Upper lobe of left lung (tissue), 6 donors: ENCODE measurements around the gene GALE. TPM values are rescaled to one million over a fixed set of nuclear protein-coding genes. Genes with fewer than 3 reads are reported as not detected.
"Not testable (repeated sequence)": the region's sequence is repeated elsewhere in the genome, so short reads cannot be mapped to it uniquely, and the experiment has no call there.

Experiments
- ATAC-seq, 2 donors: fragments of 200-7000 bp; cut with Tn5 transposase; one replicate each; pipeline ENCODE4 v1.9.1; 2022; ENCODE audit warnings: mild to moderate bottlenecking in 2 of 2, moderate library complexity in 2 of 2; ENCODE audit not compliant: low FRiP score in 2 of 2
- DNase-seq, 2 donors: peaks; one replicate each; pipeline ENCODE4 v3.0.0-alpha.2; 2019 to 2020
- H3K27ac ChIP-seq, 4 donors: fragments of 200-600 bp; sonication (generic); one replicate each; pipeline ENCODE4 v1.5.1; 2016 to 2019
- H3K27me3 ChIP-seq, 4 donors: fragments of 200-600 bp; sonication (generic); one replicate each; pipeline ENCODE4 v1.5.1; 2017 to 2019
- H3K36me3 ChIP-seq, 4 donors: fragments of 200-600 bp; sonication (generic); one replicate each; pipeline ENCODE4 v1.5.1; 2016 to 2019
- H3K4me1 ChIP-seq, 4 donors: fragments of 200-600 bp; sonication (generic); one replicate each; pipeline ENCODE4 v1.5.1; 2018 to 2019
- H3K4me3 ChIP-seq, 4 donors: fragments of 200-600 bp; sonication (generic); one replicate each; pipeline ENCODE4 v1.5.1; 2017 to 2019; ENCODE audit warnings: mild to moderate bottlenecking in 2 of 4, moderate library complexity in 1 of 4
- H3K9me3 ChIP-seq, 4 donors: fragments of 200-600 bp; sonication (generic); one replicate each; pipeline ENCODE4 v1.5.1; 2018 to 2019
- EP300 ChIP-seq, 4 donors: sonication (generic); formaldehyde crosslinking; IDR thresholded peaks; one replicate each; pipeline ENCODE4 v1.5.1; 2017; ENCODE audit warnings: antibody characterized with exemption in 4 of 4, control low read depth in 2 of 4
- POLR2A ChIP-seq, 4 donors: fragments of 450-650 bp; IDR thresholded peaks; one replicate each; pipeline ENCODE4 v1.5.1; 2016 to 2017; ENCODE audit warnings: antibody characterized with exemption in 4 of 4, mild to moderate bottlenecking in 2 of 4
- POLR2AphosphoS5 ChIP-seq, 2 donors: sonication (generic); formaldehyde crosslinking; IDR thresholded peaks; one replicate each; pipeline ENCODE4 v1.5.1; 2017; ENCODE audit warnings: antibody characterized with exemption in 2 of 2
- WGBS, 2 donors: methylation state at CpG; one replicate each; pipeline ENCODE4 v1.1.5; 2017 to 2018; 5-methylcytosine and 5-hydroxymethylcytosine counted together
- total RNA-seq, 6 donors: library from RNA; depleted of rRNA in 4 of 6; stranded (reverse); fragments of >200 nt in 4 of 6; gene quantifications; one replicate each; pipeline versions ENCODE4 v1.1.0 to v1.2.1, GENCODE V29; 2016 to 2021
- TF ChIP-seq, protein P1 (sequence below), 6 experiments: fragments of 450-650 bp in 4 of 6; fragments of 200-600 bp in 2 of 6; sonication (generic) in 2 of 6; IDR thresholded peaks; one replicate each; pipeline ENCODE4 v1.5.1; 2016 to 2019; ENCODE audit warnings: antibody characterized with exemption in 6 of 6
- donor health status: DM: no; HTN: no; CAD: no; lungs with moderate emphysema.
- donor health status: DM: no; HTN: yes; CAD: no; lungs with severe emphysema.

Gene GALE
- total RNA-seq, 6 donors from 2014 or later, result 49.2 to 95.0 (median 59.7) TPM

DNA sequence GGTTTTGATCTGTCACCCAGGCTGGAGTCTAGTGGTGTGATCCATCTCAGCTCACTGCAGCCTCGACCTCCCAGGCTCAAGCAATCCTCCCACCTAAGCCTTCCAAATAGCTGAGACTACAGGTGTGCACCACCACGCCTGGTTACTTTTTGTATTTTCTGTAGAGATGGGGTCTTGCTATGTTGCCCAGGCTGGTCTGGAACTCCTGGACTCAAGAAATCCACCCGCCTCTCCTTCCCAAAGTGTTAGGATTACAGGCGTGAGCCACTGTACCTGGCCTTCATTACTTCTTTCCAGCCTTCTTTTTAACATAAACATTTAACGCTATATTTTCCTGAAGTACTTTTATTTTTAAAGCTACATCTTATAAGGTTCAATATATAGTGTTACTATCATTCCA, 43.1 kb upstream of the GALE start:
- WGBS, 2 donors, result 88 to 96% methylated on average over 5 of the region's 5 CpGs
- Histone ChIP-seq H3K4me3 (no peak overlapping the region), H3K4me1 (peaks cover 0 to 4% (median 2%) of the 10 kb centered on the region in 4 donors), H3K36me3 (peaks cover 8 to 34% (median 26%) of the 10 kb centered on the region in 4 donors), H3K27ac (no peak overlapping the region), H3K9me3 (peaks cover 0 to 3% (median 0%) of the 10 kb centered on the region in 4 donors), H3K27me3 (no peaks in the 10 kb centered on the region)
- DNase-seq (no peak), ATAC-seq (no peak)
- TF ChIP-seq, protein P1, sequence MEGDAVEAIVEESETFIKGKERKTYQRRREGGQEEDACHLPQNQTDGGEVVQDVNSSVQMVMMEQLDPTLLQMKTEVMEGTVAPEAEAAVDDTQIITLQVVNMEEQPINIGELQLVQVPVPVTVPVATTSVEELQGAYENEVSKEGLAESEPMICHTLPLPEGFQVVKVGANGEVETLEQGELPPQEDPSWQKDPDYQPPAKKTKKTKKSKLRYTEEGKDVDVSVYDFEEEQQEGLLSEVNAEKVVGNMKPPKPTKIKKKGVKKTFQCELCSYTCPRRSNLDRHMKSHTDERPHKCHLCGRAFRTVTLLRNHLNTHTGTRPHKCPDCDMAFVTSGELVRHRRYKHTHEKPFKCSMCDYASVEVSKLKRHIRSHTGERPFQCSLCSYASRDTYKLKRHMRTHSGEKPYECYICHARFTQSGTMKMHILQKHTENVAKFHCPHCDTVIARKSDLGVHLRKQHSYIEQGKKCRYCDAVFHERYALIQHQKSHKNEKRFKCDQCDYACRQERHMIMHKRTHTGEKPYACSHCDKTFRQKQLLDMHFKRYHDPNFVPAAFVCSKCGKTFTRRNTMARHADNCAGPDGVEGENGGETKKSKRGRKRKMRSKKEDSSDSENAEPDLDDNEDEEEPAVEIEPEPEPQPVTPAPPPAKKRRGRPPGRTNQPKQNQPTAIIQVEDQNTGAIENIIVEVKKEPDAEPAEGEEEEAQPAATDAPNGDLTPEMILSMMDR (IDR thresholded peaks at IDR 0.05), result no peak
- no peak for TF ChIP-seq EP300 (IDR thresholded peaks at IDR 0.05)
- TF ChIP-seq POLR2A (IDR thresholded peaks at IDR 0.05), result no peak
- no peak for TF ChIP-seq POLR2AphosphoS5 (IDR thresholded peaks at IDR 0.05)

DNA sequence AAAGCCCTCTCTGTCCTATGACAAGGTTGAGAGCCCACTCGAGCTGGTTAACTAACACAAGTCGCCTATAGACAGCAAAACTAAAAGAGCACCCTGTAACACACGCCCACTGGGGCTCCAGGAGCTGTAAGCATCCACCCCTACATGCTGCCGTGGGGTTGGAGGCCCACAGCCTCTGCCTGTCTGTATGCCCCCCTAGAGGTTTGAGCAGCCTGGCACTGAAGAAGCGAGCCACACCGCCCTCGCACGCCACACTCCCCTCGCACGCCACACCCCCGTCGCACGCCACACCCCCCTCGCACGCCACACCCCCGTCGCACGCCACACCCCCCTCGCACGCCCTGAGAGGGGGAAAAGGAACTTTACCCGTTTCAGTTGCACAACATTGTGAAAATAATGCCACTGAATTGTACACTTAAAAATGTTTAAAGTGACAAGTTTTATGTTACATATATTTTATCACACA, 37.9 kb upstream of the GALE start:
- no peak overlapping the region for H3K27ac ChIP-seq
- peak; percentile 94 to 99 for ATAC-seq
- H3K27me3 ChIP-seq, result no peaks in the 10 kb centered on the region

DNA sequence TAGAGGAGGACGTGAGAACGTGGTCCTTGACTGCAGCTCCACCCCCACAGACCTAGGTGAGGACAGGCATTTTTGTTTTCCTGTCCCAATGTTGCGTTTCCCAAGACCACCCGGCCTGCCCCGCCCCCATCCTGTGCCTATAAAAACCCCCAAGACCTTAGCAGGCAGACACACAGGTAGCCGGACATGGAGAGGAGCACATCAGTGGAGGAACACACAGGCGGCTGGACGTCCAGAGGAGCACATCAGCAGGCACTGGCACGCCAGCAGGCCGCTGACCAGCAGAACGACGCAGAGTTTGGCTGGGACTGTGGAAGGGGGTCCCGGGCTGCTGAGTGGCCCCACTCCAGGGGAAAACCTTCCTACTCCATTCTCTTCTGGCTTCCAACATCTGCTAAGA, 37.4 kb upstream of the GALE start:
- peak overlapping the region in 3 of 4 donors; percentile 26 to 46 (median 39) for H3K4me3 ChIP-seq
- H3K36me3 ChIP-seq, result no peaks in the 10 kb centered on the region
- DNase-seq, result peak in 1 of 2 donors; percentile 40
- no peaks in the 10 kb centered on the region for H3K9me3 ChIP-seq
- H3K27me3 ChIP-seq, result no peaks in the 10 kb centered on the region
- 11 to 18% methylated on average over 13 of the region's 13 CpGs for WGBS, 2 donors
- H3K4me1 ChIP-seq, result peaks cover 6 to 15% (median 9%) of the 10 kb centered on the region in 4 donors
- peak in 1 of 2 donors; percentile 46 for ATAC-seq
- TF ChIP-seq, protein P1 (IDR thresholded peaks at IDR 0.05), result no peak
- TF ChIP-seq EP300 (IDR thresholded peaks at IDR 0.05), result no peak
- no peak for TF ChIP-seq POLR2AphosphoS5 (IDR thresholded peaks at IDR 0.05)
- no peak for TF ChIP-seq POLR2A (IDR thresholded peaks at IDR 0.05)
- H3K27ac ChIP-seq, result no peak overlapping the region

More for the DNA sequence above, 37.9 kb upstream of the GALE start:
- Histone ChIP-seq H3K9me3 (no peaks in the 10 kb centered on the region), H3K4me3 (peak overlapping the region in 3 of 4 donors; percentile 26 to 46 (median 39)), H3K36me3 (no peaks in the 10 kb centered on the region), H3K4me1 (peaks cover 6 to 15% (median 9%) of the 10 kb centered on the region in 4 donors)
- no peak for TF ChIP-seq POLR2AphosphoS5 (IDR thresholded peaks at IDR 0.05)
- TF ChIP-seq EP300 (IDR thresholded peaks at IDR 0.05), result no peak
- TF ChIP-seq, protein P1 (IDR thresholded peaks at IDR 0.05), result peak in 1 of 6 experiments; percentile 7
- no peak for TF ChIP-seq POLR2A (IDR thresholded peaks at IDR 0.05)
- 0% methylated on average over 3 to 16 of the region's 21 CpGs for WGBS, 2 donors
- peak; percentile 78 to 94 for DNase-seq

DNA sequence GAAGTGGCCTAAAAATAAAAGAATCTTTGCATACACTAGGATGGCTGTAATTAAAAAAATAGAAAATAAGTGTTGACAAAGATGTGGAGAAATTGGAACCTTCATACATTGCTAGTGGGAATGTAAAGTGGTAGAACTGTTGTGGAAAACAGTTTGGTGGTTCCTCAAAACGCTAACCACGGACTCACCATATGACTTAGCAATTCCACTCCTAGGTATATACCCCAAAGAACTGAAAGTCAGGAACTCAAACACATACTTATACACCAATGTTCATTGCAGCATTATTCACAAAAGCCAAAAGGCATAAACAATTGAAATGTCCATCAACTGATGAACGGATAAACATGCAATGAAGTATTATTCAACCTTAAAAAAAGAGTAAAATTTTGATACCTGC, 35.5 kb upstream of the GALE start:
- WGBS, 2 donors, result 62 to 69% methylated on average over 3 of the region's 3 CpGs
- ATAC-seq, result no peak
- H3K36me3 ChIP-seq, result no peaks in the 10 kb centered on the region

DNA sequence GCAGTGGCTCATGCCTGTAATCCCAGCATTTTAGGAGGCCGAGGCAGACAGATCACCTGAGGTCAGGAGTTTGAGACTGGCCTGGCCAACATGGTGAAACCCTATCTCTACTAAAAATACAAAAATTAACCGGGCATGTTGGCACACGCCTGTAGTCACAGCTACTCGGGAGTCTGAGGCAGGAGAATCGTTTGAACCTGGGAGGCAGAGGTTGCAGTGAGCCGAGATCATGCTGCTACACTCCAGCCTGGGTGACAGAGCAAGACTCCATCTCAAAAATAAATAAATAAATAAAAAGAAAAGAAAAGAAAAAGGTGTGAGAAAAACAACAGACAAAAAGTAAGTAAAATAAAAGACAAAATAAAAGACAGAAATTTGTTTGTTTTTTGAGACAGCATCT, 33.6 kb upstream of the GALE start:
- H3K27me3 ChIP-seq, H3K9me3 ChIP-seq, ATAC-seq, H3K27ac ChIP-seq, H3K4me3 ChIP-seq, H3K36me3 ChIP-seq, DNase-seq: not testable (repeated sequence)
- peaks cover 6 to 15% (median 9%) of the 10 kb centered on the region in 4 donors for H3K4me1 ChIP-seq
- 85% methylated on average over 6 of the region's 6 CpGs for WGBS, 2 donors

More for the DNA sequence above, 35.5 kb upstream of the GALE start:
- Histone ChIP-seq H3K4me3 (no peak overlapping the region), H3K9me3 (no peaks in the 10 kb centered on the region), H3K4me1 (peaks cover 6 to 15% (median 9%) of the 10 kb centered on the region in 4 donors), H3K27me3 (no peaks in the 10 kb centered on the region), H3K27ac (no peak overlapping the region)
- DNase-seq, result no peak
- TF ChIP-seq, protein P1 (IDR thresholded peaks at IDR 0.05), result no peak
